Stimulated activated CD4-positive, alpha-beta T cell treated with anti-CD3 and anti-CD28 coated beads, Interleukin-15, amount 100 ng/mL, for 24 hours (primary cell): ENCODE data around the gene ZNF296.
A peak's percentile ranks its signal among the peaks of the same experiment; 100 is the strongest.

Source experiments
- DNase-seq: peaks from one replicate; pipeline ENCODE4 v3.0.0-alpha.2; 2020

Gene ZNF296

DNA sequence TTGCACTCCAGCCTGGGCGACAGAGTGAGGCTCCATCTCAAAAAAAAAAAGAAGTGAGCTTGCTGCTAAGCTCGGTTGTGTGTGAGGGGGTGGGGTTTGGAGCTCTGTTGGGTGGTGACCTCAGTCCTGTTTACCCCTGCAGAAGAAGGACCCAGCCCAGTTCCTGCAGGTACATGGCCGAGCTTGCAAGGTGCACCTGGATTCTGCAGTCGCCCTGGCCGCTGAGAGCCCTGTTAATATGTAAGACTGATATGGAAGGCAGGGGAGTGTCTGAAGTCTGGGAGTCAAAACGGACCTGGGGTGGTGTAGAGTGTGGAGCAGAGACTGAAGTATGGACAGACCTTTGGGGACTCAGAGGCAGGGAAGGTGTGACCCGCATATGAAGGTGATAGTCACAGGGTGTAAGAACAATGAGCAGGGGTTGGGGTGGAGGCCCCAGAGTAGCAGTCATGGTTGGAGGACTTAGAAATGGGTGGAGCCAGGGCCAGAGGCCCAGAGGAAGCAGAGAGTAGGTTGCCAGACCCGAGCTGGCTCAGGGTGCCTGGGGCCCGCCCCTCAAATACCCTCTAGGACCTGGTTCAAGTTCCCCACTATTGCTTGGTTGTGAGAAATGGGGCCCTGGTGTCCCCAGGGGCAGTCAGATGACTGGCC, 24.2 kb downstream of the ZNF296 start:
- no peak for DNase-seq

DNA sequence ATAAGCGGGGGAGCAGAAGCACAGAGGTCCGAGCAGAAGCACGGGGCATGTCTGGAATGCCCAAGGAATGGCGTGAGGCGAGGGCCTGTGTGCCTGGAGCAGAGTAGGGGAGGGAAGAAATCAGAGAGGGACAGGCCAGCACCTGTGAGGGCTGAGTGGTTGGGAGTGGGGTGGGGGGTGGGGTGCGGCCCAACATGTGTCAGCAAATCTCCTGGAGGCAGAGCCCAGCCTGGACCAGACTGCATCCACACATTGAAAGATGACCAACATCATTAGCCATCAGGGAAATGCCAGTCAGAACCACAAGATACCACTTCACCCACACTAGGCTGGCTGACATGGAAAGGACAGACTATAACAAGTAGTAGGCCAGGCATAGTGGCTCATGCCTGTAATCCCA, 26.2 kb downstream of the ZNF296 start:
- no peak for DNase-seq

DNA sequence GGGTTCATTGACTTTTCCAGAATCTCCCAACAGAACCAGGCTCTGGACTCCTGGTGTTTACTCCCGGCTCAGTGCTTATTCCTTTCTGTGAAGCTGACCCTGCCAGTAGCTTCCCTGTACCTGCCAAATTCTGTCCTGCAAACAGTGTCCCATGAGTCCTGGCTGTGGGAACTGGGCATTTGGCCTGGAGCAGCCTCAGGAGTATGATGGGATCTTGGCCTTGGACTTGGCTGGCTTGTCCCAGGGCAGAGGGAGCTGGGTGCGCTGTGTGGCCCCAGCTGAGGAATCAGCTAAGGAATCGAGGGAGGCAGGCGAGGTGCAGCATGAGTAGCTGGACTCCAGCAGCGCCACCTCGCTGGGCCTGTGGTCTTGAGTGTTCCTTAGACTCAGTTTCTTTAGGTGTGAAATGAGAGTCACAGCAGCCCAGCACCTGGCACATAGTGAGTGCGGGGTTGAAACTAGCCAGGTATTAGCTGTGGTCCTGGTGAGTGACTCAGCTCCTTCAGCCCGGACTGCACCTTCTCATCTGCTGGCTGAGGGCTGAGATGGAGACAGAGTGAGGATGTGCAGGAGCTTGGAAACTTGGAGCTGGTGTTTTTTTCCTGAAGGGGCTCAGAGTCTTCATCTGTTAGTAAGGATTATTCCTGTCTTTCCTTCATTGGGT, 27.1 kb downstream of the ZNF296 start:
- DNase-seq: no peak

DNA sequence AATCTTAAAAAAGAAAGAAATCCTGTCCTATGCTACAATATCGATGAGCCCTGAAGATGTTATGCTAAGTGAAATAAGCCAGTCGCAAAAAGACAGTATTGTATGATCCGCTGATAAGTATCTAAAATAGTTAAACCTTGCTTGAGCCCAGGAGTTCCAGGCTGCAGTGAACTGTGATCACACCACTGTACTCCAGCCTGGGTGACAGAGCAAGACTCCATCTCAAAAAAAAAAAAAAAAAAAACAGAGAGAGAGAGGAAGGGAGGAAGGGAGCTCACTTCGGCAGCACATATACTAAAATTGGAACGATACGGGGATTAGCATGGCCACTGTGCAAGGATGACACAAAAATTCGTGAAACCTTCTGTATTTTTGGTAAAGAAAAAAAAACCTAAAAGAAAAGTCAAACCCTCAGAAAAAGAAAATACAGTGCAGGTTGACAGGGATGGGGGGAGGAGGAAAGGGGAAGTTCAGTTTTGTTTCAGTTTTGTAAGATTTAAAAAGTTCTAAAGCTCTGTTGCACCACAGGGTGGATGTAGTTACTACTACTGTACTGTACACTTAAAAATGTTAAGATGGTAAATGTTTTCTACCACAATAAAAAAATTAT, 29.0 kb downstream of the ZNF296 start:
- DNase-seq: no peak

DNA sequence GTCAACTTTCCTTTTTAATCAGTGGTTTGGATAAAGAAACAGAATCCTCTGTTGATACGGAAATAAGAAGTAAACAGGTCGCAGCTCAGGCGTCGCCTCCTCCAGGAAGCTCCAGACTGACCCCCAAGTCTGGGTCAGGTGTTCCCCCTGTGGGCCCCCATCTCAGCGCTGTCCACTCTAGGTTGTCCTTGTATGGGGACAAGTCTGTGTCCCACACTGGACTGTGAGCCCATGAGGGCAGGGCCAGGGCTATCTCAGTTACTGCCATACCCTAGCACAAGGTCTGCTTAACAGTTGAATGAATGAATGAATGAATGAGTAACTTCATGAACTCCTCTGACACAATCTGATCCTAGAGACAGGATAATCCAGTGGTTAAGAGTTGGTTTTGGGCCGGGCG, 29.9 kb downstream of the ZNF296 start:
- no peak for DNase-seq

DNA sequence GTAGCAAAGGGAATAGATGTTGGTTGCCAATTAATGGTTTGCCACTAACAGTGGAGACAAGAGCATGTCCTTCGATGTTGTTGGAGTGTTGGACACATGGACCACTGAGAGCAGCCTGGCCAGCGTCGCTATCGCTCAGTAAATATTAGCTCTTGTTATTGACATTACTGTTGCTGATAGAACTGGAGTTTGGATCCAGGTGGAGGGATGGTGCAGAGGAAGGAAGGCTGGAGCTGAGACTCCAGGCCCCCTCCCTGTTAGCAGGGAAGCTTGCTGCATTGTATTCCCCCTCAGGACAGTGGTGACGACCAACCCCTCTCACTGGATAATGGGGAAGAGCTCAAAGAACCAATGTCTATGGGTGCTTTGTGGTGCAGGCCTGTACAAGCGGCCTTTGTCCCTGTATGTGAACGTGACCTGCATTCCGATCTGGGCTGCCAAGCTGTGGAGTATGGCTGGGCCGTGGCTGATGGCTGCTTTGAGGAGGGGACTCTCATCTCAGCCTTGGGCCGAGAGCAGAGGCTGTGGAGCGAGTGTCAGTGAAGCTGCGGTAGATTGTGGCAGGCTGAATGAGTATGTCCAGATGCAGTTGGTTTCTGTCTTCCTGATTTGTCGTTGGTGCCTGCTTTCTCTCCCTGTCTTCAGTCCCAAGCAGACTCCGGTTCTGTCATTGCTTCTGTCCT, 30.5 kb downstream of the ZNF296 start:
- DNase-seq: no peak

DNA sequence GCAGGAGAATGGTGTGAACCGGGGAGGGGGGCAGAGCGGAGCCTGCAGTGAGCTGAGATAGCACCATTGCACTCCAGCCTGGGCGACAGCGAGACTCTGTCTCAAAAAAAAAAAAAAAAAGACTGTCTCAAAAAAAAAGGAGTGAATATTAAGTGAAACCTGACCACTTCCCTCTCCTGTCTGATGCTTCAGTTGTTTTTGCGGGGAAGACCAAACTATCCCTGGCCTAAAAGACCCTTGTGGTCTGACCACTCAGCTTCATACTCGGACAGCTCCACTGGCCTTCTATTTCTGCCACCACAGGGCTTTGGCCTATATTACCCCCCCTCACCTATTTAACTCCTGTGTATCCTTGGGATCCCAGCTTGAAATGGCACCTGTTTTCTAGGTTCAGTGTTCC, 35.2 kb downstream of the ZNF296 start:
- DNase-seq: no peak

DNA sequence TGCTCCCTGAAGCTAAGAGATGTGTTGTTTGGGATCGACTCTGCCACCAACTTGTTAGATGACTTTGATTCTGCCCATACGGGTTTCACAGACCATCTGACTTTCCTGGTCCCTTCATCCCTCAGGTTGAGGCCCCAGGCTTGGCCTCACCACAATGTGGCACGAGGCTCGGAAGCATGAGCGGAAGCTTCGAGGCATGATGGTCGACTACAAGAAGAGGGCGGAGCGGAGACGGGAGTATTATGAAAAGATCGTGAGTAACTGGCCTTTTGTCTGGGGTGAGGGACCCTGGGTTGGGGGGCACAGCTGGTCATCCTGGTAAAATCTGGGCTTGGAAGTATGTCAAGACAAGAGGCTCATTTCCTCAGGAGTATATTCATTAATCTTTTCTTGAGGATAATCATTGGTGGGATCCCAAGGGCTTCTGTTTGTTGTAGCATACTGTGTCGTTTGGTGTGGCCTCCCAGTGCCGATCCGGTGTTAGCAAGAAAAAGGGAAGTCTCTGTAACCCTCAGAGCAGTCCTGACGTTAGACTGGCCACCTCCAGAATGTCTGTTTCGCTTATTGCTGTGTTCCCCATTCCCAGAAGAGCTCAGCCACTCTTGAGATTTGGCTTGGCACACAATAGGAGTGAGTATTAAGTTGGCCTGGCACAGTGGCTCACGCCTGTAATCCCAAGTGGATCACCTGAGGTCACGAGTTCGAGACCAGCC, 36.1 kb downstream of the ZNF296 start:
- DNase-seq: no peak

DNA sequence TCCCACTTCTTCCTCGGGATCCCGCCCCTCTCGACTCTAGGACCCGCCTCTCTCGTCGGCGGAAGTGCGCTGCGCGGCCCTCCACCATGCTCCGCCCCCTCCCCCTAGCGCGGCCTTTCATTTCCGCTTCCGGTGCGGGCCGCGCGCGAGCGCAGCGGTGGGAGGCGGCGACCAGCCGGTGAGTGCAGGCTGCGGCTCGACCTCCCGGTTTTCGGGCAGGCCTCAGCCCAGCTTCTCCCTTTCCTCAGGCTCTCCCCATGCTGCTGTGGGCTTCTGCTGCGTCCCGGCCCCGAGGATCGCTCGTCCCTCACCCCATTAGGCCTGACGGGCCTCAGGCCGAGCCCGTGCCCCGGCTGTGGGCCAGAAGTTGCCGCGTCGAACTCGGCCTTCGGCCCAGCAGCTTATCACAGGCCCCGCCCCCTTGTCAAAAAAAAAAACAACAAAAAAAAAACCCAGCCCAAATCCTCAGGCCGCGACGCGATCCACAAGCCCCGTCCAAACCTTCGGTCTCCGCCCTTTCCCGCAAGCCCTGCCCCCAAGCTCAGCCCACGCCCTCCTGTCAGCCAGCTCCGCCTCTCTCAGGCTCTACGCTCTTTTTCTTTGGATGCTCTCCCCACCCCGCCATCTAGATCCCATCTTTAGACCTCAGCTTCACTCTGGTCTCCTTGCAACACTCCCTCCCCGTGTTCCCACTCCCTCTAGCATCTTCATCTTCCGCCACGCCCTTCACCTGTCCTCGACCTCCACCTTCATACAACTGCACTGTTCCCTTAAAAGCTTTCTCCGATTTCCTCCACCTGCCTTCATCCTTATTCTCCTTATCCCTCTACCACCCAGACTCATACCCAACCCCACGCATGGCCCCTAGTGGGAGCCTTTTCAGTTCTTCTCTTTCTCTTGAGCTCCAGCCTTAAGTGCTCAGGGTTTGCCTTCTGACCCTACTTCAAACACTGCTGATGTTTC, 37.1 kb downstream of the ZNF296 start, which contains the start of gene CLASRP:
Gene CLASRP (plus strand): TSS at position 115 of the 963 bp plus-strand sequence. CDS start 1,168 bp downstream, outside the sequence.
- DNase-seq: peak; percentile 92

DNA sequence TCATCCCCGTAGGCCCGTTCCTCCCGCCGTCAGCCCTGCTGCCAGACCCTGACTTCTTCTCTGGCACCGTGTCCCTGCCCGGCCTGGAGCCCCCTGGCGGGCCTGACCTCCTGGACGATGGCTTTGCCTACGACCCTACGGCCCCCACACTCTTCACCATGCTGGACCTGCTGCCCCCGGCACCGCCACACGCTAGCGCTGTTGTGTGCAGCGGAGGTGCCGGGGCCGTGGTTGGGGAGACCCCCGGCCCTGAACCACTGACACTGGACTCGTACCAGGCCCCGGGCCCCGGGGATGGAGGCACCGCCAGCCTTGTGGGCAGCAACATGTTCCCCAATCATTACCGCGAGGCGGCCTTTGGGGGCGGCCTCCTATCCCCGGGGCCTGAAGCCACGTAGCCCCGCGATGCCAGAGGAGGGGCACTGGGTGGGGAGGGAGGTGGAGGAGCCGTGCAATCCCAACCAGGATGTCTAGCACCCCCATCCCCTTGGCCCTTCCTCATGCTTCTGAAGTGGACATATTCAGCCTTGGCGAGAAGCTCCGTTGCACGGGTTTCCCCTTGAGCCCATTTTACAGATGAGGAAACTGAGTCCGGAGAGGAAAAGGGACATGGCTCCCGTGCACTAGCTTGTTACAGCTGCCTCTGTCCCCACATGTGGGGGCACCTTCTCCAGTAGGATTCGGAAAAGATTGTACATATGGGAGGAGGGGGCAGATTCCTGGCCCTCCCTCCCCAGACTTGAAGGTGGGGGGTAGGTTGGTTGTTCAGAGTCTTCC, 38.7 kb downstream of the ZNF296 start:
- DNase-seq: no peak

DNA sequence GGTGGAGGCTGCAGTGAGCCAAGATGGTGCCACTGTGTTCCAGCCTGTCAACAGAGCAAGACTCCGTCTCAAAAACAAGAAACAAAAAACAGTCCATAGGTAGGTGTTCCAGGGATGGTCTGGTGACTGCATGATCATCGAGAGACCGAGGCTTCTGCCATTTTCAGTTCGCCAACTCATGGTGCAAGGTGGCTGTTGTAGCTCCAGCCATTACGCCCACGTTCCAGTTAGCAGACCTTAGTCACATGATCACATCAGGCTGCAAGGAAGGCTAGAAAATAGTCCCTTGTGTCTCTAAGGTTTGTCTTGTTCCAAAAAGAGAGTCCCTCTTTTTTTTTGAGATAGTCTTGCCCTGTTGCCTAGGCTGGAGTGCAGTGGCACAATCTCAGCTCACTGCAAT, 40.5 kb downstream of the ZNF296 start:
- no peak for DNase-seq

DNA sequence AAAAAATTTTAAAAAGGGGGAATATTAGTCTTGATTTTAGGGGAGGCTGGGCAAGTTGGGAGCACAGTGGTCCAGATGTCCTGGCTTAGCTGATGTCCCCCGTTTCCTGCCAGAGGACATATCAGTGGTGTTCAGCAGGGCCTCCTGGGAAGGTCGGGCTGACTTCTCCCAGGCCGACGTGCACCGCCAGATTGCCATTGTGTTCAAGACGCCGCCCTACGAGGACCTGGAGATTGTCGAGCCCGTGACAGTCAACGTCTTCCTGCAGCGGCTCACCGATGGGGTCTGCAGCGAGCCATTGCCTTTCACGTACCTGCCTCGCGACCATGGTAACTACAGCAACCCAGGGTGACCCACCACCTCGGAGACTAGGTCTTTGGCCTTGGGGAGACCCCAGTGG, 43.9 kb downstream of the ZNF296 start:
- no peak for DNase-seq

DNA sequence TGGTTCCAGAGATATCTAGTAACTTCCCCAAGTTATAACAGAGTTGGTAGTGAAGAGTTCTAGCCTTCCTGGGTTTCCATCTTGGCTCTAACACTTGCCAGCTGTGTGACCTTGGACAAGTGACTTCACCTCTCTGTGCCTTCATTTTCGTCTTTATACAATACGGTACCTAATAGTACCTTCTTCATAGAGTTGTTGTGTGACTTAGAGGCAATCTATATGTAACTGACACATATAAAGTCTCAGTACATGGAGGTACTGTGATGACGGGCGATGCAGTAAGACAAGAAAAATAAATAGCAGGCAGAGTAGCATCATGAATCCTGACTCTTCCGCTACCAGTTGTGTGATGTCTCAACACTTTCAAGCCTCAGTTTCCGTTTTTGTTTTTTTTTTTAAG, 45.5 kb downstream of the ZNF296 start:
- DNase-seq: no peak

DNA sequence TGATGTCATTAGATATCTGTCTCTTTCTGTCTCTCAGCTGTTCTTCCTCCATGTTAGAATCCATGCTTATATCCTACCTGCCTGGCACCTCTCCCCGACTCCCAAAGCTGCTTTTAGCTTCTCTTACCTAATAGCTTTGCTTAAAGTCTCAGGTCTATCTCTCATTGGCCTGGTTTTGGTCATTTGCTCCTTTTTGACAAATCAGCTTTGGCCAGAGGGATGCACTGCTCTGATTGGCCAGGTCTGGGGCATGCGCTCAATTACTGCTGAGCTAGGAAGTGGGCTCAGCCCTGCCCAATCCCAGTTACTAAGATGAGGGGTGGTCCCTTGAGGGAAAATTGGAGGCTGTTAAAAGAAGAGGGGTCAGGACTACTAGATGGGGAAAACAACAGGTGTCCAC, 48.9 kb downstream of the ZNF296 start:
- no peak for DNase-seq

DNA sequence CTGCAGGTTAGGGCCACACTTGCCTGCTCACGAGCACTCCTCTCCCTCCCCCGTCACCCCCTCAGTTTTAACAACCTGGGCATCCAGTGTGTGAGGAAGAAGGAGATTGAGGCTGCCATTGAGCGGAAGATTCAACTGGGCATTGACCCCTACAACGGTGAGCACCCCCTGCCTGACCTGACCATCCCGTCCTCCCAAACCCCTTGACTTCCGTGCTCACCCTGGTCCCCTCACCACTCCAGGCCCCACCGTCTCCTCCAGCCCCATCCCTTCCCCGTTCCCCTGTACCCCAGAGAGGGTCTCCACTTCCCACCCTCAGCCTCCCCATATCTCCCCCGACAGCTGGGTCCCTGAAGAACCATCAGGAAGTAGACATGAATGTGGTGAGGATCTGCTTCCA, 51.0 kb downstream of the ZNF296 start:
- DNase-seq: no peak

DNA sequence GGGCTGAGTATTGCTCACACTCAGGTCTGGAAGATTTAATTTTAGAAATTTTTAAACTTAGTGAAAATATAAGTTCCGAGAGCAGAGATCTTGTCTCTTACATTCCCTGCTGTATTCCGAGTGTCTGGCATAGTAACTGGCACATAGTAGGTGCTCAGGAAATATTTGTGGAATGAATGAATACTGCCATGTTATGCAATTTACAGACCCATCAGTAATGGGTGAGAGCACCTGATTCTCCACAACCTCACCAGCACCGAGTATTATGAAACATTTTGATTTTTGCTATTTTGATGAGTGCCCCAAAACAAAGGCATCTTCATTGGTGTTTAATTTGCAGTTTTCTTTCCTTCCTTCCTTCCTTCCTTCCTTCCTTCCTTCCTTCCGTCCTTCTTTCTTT, 53.2 kb downstream of the ZNF296 start:
- DNase-seq: no peak

DNA sequence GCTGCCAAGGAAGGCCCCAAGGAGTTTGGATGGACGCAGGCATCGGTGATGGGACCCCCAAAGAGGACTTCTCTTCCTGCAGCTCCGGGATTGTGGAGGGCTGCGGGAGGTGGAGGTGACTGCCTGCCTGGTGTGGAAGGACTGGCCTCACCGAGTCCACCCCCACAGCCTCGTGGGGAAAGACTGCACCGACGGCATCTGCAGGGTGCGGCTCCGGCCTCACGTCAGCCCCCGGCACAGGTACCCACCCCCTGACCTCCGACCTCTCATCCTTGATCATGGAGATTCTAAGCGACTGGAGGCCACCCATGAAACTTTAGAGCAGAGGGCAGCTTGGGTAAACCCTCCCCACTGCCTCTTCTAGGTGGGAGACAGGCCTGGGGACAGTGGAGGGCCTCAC, 54.3 kb downstream of the ZNF296 start:
- DNase-seq: no peak
